ENCODE measurements around the gene UNC119B.
A peak's percentile ranks its signal among the peaks of the same experiment; 100 is the strongest.
"Not testable (repeated sequence)": the region's sequence is repeated elsewhere in the genome, so short reads cannot be mapped to it uniquely, and the experiment has no call there.

UNC119B gene

DNA sequence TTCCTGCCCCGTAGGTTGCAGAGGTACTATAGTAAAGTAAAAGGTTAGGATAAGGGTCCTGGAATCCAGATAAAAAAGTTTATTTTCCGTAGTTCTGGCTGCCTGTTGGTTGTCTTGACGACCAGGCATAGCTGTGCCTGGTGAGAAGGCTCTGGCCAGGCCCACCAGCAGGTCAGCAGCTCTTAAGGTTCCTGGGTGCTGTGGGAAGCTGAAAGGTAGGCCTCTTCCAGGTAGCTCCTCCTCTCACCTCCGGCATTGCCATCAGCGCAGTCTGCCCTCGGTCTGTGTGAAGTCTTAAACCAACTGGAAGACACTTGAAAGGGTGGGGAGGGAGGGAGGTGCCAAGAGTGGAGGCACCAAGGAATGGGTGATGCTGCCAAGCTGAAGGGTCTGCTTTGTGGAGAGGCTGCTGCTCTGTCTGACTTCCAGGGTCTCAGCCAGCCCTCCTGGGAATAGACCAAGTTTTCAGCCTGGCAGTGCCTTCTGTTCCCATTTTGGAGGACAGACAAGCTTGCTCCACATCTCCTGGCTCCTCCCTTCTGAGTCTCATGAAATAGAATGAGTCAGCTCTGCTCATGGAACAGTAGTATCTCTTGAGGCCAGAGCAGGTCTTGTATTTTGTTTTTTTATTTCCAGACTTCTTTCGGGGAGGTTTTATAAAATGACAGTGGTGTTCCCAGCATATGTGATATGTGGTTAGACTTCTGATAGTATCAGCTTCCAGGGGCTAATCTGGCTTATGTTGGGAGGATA is 10.2 kb downstream of the UNC119B start:
- DNase-seq = no peak

DNA sequence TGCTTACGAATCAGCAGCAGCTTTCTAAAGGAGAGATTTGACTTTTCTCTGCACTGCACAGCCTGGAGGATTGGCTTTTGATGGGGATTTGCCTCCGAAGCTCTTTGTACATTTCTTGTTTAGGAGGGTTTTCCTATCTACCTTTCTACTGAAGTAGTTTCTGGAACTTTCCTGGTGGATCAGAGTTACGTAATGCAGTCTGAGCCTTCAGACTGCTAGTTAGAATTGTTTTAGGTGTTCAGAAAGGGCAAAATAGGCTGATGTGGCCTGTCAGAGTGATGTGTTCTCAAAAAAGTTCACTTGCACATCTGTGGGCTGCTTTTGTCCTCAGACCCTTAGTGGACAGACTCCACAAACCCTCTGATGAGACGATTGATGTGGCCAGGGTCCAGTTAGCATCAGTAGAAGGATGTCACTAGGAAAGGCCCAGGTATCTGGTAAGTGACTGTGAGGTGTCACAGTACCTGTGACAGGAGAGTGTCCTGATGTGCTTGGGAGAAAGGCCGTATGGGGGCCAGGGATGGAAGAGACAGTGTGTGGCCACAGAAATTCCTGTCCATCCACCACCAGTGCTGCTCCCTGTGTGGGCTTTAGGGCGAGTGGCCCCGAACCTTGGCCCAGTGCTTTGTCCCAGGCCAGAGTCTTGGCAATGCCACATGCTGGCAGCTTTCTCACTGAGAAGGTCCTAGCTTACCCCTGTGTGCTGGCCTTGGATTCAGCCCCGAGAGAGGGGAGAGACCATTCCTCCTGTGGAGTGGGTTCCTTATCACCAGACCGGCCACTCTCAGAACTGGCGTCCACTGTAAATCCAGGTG is 10.9 kb downstream of the UNC119B start:
- DNase-seq = no peak

DNA sequence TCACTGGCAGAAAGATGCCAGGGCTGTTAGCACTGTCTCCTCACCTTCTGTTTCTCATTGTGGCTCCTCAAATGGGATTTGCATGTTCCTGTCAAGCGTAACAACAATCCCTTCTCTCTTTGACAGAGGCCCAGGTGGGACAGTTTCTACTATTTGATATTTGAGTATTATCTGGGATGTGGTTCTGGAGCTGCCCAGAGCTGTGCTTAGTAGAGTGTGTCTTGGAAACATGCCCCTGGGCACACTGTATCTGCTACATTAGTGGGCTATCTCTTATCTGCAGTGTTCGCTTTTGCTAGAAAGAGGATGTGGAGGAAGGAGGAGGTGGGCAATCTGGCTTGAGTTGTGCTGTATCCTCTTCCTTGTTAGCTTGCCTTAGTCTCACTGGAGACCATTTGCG is 11.6 kb downstream of the UNC119B start:
- no peak for DNase-seq

DNA sequence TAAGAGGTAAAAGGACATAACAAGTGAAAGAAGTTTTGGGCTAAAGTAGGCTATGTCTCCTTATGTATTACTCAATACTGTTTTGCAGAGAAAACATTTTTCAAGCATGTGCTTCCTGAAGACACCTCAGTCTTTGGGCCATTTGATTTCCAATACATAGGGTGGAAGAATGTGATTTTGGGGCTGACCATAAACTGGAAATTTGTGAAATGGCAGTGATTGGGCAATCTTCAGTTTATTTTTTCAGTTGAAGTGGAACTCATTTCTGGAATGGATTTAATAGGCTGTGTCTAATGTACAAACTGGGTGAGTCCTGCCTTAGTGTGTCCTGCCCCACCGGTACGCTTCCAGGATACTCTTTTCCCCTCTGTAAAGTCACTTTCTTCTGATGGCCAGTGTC is 12.5 kb downstream of the UNC119B start:
- DNase-seq = no peak

DNA sequence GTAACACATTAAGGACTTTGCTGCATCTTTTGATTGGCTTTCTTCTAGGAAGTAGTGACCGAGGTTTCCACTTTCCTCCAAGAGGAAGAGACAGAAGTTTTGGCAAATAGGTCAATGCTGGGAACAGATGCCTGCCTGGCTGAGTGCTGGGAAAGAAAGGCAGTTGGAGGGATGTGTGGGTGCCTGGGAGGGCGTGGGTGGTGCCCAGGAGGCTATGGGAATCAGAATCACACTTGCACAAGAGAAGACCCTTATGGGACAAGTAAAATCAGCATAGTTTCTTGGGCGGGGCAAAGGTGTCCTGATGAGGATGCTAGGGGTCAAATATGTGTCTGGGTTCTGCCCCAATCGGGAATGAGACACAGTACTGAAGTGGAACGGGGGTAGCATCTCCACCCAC is 14.5 kb downstream of the UNC119B start:
- DNase-seq = no peak

DNA sequence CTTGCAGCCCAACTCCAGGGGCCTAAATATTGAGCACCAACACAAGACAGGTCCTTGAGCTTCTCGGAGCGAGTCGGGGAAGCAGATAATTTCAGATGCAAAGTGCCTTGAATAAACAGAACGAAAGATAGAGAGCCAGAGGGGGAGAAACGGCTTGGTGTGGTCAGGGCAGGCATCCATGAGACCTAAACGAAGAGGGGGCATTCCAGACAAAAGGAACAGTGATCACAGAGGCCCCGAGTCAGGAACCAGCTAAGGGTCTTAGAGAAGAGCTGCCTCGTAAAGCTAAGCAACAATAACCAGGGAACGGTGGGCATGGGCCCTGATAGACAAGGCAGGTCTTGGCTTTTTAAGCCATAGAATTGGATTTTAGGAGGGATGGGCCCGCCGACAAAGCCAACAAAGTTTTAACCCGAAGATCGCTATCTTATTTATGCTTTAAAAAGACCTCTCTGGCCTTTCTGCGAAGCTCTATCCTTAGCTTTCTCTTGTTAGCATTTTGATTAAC is 14.9 kb downstream of the UNC119B start:
- no peak for DNase-seq

DNA sequence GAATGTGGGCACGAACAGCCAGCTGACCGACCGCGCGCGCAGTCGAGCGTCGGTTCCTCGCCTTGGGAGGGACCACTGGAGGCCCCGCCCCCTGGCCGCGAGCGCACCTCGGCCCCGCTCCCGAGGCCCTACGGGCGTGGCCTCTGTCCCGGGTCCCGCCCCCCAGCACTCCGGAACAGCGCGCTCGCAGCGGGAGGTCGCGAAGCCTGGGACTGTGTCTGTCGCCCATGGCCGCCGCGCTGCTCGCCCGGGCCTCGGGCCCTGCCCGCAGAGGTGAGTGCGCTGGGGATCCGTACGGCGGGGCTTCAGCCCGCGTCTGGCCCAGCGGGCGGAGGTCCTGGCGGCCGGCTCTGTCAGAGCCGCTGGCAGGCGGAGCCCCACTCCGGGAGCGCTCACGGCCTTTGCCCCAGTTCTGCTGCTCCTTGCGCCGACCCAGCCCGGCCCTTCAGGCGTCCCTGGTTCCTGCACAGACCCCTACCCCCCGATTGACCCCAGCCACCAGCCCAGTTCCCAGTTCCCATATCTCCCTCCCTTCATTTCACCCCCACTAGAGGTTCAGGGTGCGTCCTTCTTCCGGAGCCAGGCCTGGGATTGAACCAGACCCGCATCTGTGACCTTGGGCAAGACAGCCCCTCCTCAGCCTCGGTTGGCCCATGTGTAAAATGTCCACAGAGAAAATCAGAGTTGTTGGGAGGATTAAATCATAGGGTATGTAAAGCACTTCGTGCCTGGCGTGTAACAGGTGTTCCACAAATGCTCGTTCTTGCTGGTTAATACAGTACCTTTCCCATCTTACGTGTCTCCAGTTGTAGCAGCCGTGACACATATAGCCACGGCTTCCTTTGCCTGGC is 15.6 kb downstream of the UNC119B start, which contains the start of gene ACADS:
Gene ACADS (plus strand): TSS at position 168 of the 851 bp plus-strand sequence. CDS start 60 bp downstream, at position 228.
- DNase-seq = peak; percentile 79 to 89 (median 86)

DNA sequence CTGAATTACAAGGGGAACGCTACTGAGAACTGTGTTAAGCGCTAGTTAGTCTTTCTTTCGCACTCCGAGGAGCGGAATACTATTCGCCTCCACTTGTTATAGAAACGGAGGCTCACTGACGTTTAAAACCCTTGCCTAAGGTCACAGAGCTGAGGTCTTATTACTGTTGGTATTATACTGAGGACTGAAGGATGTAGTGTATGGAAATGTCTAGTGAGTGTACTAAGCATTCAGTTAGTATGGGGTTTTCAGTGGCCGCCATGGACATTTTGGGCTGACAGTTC is 16.2 kb downstream of the UNC119B start:
- DNase-seq = no peak

DNA sequence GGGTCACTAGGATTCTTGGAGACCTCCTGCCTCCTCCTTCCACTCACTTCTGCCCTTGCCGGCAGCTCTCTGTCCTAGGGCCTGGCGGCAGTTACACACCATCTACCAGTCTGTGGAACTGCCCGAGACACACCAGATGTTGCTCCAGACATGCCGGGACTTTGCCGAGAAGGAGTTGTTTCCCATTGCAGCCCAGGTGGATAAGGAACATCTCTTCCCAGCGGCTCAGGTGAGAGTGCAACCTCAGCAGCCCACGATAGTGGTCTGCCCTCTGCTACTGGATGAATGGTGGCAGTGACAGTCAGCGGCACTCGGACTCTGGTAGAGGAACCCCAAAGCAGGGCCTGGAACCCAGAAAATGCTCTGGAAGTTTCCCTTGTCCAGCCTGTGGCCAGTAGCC is 16.7 kb downstream of the UNC119B start:
- DNase-seq = no peak

DNA sequence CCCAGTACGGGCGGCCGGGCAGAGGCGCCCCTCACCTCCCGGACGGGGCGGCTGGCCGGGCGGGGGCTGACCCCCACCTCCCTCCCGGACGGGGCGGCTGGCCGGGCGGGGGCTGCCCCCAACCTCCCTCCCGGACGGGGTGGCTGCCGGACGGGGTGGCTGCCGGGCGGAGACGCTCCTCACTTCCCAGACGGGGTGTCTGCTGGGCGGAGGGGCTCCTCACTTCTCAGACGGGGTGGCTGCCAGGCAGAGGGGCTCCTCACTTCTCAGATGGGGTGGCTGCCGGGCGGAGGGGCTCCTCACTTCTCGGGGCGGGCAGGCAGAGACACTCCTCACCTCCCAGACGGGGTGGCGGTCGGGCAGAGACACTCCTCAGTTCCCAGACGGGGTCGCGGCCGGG is 21.9 kb downstream of the UNC119B start:
- not testable (repeated sequence) for DNase-seq

DNA sequence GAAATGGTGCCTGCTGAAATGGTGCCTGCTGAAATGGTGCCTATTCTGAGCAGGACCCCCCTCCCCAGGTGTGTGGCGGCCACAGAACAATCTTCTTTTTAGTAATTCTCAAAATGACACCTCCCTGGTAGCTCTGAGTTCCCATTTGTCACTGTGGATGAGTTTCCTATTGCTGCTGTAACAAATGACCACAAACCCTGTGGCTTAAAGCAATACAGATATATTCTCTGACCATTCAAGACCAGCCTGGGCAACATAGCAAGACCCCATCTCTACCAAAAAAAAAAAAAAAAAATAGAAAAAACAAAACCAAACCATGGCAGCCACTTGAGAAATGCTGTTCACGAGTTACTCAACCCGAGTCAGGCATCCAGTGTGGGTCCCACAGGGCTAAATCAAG is 23.3 kb downstream of the UNC119B start:
- DNase-seq = no peak

DNA sequence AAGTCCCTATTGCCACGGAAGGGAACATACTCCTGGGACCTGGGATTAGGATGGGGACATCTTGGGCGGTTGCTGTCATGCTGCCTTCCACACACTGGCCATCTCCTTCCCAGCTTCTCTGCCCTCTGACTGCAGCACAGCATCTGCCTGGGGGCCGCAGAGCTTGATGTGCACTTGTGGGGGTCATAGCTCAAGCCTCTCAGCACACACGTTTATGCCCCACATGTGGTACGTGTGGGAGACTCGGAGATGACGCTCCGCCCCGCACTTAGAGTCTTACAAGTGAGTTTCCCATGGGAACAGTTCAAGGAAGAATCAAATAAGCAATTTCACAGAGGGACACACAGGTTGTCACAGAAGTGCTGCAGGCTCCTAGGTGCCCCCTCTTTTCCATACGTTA is 24.0 kb downstream of the UNC119B start:
- DNase-seq = no peak

DNA sequence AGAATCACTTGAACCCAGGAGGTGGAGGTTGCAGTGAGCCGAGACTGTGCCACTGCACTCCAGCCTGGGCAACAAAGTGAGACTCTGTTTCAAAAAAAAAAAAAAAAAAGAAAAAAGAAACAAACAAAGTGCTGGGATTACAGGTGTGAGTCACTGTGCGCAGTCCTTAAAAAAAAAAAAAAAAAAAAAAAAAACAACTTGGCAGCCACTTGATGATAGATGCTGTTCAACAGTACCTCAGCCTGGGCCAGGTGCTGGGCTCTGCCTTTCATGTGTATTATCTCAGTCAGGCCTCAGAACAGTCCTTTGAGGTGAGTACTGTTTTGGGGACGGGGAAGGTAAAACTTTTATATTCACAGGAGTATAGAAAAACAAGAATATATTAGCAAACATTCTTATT is 24.9 kb downstream of the UNC119B start:
- DNase-seq = no peak

DNA sequence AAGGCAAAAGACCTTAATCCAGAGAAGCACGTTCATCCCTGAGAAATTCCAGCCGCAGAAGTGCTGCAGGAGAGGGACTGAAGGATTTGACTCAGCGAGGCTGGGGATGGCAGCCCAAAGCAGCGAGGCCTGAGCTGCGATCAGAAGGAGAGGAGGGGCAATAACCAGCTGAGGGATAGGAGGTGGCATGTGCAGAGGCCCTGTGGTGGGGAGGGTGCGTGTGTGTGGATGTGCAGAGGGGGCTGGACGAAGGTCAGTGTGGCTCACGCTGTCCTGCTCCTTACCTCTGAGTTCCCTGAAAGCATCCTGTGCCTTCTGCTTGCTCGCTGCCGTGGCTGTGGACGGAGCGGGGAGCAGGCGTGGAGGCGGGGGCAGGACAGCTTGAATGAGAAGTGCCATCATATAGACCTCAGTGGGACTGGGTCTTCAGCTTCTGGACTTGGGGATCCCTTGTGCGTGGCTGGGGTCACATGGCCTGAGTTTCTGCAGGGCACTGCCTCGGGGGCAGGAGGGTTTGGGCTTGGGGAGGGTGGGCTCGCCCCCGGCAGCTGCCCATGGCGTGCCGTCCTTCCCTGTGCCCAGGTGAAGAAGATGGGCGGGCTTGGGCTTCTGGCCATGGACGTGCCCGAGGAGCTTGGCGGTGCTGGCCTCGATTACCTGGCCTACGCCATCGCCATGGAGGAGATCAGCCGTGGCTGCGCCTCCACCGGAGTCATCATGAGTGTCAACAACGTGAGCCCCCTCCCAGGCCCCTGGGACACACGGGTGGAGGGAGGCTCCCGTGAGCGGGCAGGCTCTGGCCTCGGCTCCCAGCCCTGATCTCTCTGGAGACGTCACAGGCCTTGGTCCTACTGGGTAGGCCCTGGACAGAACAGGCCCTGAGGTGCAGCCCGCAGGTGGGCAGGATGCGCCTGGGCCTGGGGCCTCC is 26.4 kb downstream of the UNC119B start:
- no peak for DNase-seq

DNA sequence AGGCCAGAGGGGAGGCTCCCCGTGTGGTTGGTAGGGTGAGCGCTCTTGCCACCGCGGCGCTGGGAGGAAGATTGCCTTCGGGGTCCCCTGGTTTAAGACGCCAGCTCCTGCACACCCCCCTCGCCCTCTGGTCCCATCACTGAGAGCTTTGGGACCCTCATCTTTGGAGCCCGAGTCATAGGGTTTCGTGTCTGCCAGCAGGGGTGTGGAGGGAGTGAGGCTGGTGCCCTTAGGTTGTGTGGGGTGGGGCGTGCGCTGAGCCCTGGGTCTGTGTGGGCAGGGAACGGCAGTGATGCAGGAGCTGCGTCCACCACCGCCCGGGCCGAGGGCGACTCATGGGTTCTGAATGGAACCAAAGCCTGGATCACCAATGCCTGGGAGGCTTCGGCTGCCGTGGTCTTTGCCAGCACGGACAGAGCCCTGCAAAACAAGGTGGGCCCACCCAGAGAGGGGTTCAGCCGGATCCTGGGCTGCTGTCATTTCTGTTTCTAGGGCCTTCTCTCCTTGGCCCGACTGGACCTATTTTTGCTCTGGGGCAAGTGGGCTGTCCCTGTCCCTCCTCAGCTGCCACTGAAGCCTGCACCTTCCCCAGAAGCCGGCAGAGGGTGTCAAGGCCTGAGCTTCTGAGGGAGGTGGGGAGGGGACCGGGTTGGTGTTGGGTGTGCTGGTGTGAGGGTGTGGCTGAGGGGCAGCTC is 27.4 kb downstream of the UNC119B start:
- DNase-seq = no peak

DNA sequence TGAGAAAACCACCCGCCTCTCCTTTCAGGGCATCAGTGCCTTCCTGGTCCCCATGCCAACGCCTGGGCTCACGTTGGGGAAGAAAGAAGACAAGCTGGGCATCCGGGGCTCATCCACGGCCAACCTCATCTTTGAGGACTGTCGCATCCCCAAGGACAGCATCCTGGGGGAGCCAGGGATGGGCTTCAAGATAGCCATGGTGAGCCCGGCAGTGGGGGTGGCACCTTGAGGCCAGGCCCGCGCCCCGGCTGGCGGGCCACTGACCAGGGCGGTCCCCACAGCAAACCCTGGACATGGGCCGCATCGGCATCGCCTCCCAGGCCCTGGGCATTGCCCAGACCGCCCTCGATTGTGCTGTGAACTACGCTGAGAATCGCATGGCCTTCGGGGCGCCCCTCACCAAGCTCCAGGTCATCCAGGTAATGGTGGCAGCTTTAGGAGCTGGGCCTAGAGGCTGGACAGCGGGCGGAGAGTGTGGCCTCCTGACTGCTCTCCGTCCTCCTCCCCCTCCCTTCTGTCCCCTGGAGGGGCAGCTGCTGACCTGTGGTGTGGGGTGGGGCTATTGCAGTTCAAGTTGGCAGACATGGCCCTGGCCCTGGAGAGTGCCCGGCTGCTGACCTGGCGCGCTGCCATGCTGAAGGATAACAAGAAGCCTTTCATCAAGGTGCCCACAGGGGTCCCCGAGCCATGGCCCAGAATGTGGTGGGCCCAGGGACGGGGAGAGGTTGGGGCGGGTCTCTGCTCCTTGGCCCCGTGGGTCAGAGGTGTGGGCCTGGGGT is 28.2 kb downstream of the UNC119B start:
- DNase-seq = no peak

DNA sequence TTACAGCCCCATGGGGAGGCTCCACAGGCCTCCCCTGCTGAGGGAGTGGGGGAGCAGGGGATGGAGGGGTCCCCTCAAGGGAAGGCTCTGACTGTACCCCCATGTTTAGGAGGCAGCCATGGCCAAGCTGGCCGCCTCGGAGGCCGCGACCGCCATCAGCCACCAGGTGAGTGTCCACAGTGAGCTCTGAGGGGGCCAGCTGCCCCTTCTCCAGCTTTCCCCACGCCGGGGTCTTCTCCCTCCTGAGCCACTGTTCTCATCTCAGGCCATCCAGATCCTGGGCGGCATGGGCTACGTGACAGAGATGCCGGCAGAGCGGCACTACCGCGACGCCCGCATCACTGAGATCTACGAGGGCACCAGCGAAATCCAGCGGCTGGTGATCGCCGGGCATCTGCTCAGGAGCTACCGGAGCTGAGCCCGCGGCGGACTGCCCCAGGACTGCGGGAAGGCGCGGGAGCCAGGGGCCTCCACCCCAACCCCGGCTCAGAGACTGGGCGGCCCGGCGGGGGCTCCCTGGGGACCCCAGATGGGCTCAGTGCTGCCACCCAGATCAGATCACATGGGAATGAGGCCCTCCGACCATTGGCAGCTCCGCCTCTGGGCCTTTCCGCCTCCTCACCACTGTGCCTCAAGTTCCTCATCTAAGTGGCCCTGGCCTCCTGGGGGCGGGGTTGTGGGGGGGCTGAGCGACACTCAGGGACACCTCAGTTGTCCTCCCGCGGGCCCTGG is 28.9 kb downstream of the UNC119B start:
- DNase-seq = no peak

DNA sequence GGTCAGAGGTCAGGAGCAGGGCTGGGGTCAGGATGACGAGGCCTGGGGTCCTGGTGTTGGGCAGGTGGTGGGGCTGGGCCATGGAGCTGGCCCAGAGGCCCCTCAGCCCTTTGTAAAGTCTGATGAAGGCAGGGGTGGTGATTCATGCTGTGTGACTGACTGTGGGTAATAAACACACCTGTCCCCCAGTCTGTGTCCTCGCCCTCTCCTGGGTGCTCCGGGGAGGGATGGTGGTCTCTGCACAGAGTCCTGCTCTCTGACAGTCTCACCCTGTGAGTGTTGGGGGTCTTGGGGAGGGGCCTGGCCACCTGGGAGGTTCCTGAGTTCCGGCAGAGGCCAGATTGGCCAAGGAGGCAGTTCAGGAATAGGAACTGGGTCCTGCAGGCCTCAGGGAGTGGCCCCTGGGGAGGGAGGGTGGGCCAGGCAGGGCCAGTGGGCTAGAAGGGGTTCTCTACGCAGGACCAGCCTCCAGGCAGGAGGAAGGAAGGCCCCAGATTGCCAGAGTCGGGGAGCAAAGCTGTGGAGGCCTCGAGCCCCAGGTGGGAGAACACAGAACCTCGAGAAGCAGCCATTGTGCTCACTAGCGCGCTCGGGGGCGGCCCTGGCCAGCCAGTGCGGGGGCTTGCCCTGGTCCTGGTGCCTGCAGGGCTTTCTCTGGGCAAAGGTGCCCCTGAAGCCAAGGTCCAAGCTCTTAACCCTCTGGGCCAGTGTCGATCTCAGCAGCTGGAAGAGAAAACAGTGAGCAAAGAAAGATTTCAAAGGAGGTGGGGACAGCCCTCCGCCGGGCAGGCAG is 29.8 kb downstream of the UNC119B start:
- no peak for DNase-seq

DNA sequence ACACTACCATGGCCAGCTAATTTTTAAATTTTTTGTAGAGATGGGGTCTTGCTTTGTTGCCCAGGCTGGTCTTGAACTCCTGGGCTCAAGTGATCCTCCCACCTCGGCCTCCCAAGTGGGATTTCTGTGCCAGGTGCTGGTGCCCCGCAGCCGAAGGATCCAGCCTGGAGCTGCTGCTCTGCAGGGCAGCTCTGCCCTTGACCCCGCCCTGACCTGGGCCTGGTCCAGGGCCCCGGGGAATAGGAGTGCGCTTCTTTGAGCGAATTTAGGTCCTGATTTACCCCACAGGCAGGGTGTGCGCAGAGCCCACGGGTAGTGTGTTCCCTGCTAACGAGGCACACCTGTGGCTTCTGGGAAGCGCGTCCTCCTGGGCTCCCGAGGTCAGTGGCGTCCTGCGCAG is 30.6 kb downstream of the UNC119B start:
- DNase-seq = no peak

Measured in T-helper 2 cell (primary cell).